AML-193 (cell line): ENCODE results near the gene DBR1.
A peak's percentile ranks its signal among the peaks of the same experiment; 100 is the strongest.

Source experiments
- DNase-seq, 2 experiments: peaks; one replicate each; lab custom pipeline; 2025; lab: John Stamatoyannopoulos, UW

Gene DBR1

GRCh38 chr3:138124188-138124587 lies 50.5 kb downstream of the DBR1 start:
- no peak for DNase-seq

GRCh38 chr3:138119423-138119766 lies 55.3 kb downstream of the DBR1 start:
- DNase-seq: no peak

DNA sequence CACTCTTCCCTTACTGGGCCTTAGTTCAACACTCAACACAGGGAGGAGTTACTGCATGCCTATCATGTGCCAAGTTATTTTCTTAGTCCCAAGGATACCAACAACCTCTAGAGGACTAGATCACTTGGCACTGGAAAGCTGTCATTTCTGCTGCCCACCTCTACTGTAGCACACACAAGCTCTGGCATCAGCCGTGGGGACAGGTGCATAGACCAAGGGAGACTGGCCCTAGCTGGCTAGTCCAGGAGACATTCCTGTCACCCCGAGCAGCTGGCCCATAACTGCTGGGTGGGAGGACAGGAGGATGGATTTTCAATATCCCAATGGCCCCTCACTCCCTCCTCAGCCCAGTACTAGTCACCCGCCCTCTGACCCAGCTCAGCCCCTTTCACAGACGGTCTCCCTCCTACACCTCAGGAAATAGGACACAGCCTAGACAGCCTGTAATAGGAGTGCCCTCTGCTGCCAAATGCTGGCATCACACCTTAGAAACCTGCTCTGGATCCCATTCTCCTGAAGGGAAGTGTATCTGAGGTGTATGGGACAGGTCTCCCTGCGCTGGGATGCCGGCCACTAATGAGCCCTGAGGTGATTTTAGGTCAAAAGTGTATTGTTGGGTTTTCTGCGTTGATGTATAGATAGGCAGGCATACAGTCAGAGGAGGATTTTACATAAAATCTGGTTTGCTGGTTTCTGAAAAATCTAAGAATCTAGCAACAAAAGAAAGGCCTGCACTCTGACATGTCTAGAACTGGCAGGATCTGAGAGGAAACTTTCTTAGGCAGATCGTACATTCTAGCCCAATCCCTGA lies 55.9 kb downstream of the DBR1 start:
- peak; percentile 66 to 71 for DNase-seq

- DNase-seq: peak; percentile 32 to 54
Measured at GRCh38 chr3:138114988-138115971, 59.4 kb downstream of the DBR1 start, which contains the start of gene DZIP1L. DZIP1L (minus strand) TSS chr3:138115608; CDS start chr3:138103971, 11,637 bp downstream.

DNA sequence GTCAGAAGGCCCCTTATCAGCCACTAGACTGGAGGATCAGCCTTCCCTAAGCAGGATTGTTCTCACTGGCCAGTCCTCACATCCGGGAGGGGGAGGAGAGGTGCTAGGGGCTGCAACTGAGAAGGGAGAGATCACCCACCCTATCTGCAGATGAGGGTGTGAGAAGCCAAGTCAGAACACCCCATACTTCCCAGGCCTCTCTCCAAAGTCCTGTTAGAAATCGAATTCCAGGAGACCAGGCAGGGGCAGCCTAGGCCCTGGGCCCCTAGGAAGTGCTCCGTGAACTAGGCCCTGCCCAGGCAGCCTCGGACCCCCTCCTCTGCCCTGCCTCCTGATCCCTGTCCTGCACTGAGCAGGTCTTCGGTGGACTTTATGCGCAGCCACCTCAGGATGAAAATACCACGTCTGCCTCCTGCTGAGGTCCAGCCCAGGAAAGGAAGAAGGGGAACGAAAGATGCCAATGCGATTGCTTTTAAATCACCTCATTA lies 60.2 kb downstream of the DBR1 start:
- DNase-seq: no peak

DNA sequence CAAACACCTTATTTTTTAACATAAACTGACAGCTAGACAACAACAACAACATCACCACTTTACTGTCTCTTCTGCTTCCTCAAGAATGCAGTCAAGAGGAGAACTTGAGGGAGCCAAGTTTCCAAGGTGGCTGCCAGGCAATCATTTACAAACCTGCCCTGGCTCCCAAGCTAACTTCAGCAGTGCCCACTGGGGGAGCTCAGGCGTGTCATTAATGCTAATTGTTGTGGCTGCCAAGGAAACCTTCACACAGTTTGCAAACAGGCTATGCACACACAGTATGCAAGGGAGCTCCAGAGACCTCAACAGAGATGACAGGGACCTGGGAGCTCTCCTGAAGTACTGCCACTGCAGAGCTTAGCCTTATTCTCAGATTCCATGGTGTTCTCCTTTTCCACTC lies 61.4 kb downstream of the DBR1 start:
- no peak for DNase-seq

- DNase-seq: no peak
Measured at GRCh38 chr3:138112362-138112761, 62.4 kb downstream of the DBR1 start.
